Right cardiac atrium (tissue), 5 donors: ENCODE measurements around the gene ASPN. TPM values are rescaled to one million over a fixed set of nuclear protein-coding genes. Genes with fewer than 3 reads are reported as not detected.
A peak's percentile ranks its signal among the peaks of the same experiment; 100 is the strongest.

Experiments used
- ATAC-seq, 2 donors: fragments of 200-7000 bp; cut with Tn5 transposase; one replicate each; pipeline versions ENCODE4 v1.8.0 to v1.9.1; 2020; ENCODE audit warnings: moderate library complexity in 2 of 2, mild to moderate bottlenecking in 1 of 2
- DNase-seq, 3 donors: peaks; one replicate each; pipeline ENCODE4 v3.0.0-alpha.2; 2020
- H3K27ac ChIP-seq: one replicate; pipeline ENCODE4 v1.5.1; 2013; ENCODE audit warnings: mild to moderate bottlenecking, low read length, control low read depth, moderate library complexity
- H3K27me3 ChIP-seq: one replicate; pipeline ENCODE4 v1.6.1; 2013; ENCODE audit not compliant: control insufficient read depth, insufficient read depth
- H3K4me1 ChIP-seq: one replicate; pipeline ENCODE4 v1.6.1; 2013; ENCODE audit warnings: low read length; ENCODE audit not compliant: control insufficient read depth, insufficient read depth
- H3K4me3 ChIP-seq: one replicate; pipeline ENCODE4 v1.5.1; 2013; ENCODE audit warnings: low read length, control low read depth
- H3K9me3 ChIP-seq: one replicate; pipeline ENCODE4 v1.6.1; 2013; ENCODE audit warnings: low read length; ENCODE audit not compliant: control insufficient read depth
- WGBS: extraction: QIAGEN DNeasy Blood & Tissue Kit; methylation state at CpG from one replicate; pipeline ENCODE4 v1.1.7; 2013; 5-methylcytosine and 5-hydroxymethylcytosine counted together
- intact Hi-C, 4 donors: fragments of 100-400 bp; cut with DNase I; formaldehyde crosslinking; loops; one replicate each; pipeline versions ENCODE4 v1.11.0 to v1.14.0; 2022 to 2023
- microRNA-seq, 2 donors: library from miRNA; unstranded; fragments of <30 nt; microRNA quantifications; one replicate each; pipeline ENCODE4 v1.2.0, GENCODE V29; 2020 to 2021
- polyA plus RNA-seq: library from polyadenylated mRNA; stranded (reverse); fragments of 200-250 nt; gene quantifications from one replicate; pipeline ENCODE4 v1.2.3, GENCODE V29; 2013
- total RNA-seq, 4 donors: library from RNA; stranded (reverse); fragmentation: NEBNext Ultra II Directional; extraction: Animal tissue kit (Norgen Biotek cat#: 25700); gene quantifications; one replicate each; pipeline ENCODE4 v1.2.1, GENCODE V29; 2021
- donor health status: healthy with polysubstance abuse.
- donor health status: DM: no; HTN: yes; CAD: no.
- donor health status: DM: no; HTN: no; CAD: no.
- donor health status: DM: no; HTN: yes; CAD: no; lungs with severe emphysema.
- donor health status: DM: yes; HTN: yes; CAD: no.

Gene ASPN
- total and polyA plus RNA-seq, 5 donors, result 7.0 to 18.8 (median 9.8) TPM

- no peak overlapping the region for H3K4me3 ChIP-seq
- H3K27ac ChIP-seq, result no peak overlapping the region
- no peaks in the 10 kb centered on the region for H3K27me3 ChIP-seq
- ATAC-seq (no peak), DNase-seq (no peak)
- H3K9me3 ChIP-seq, result no peaks in the 10 kb centered on the region
- no peaks in the 10 kb centered on the region for H3K4me1 ChIP-seq
- intact Hi-C loops, result no loop called here
- 92% methylated on average over 2 of the region's 2 CpGs for WGBS
Measured at GRCh38 chr9:92408747-92409478, 73.4 kb downstream of the ASPN start.

DNA sequence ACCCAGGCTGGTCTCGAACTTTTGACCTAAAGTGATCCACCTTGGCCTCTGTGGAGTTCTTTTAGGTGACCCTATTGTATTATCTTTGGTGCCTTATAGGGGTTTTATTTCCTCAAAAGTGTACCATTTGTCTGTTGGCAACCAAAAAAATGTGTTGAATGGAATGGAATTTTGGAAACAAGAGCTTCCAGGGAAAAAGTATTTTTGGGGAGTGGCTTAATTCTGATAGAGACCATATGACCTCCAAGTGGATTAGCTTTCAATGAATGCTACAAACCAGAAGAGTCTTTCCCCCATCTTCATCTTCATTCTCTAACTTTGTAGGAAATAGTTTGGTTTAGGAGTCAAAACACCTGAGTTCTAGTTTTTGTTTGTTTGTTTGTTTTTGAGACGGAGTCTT is 74.5 kb downstream of the ASPN start:
- no peaks in the 10 kb centered on the region for H3K4me1 ChIP-seq
- intact Hi-C loops, result no loop called here
- 96% methylated on average over 2 of the region's 2 CpGs for WGBS
- no peaks in the 10 kb centered on the region for H3K9me3 ChIP-seq
- no peak for ATAC-seq
- DNase-seq, result no peak
- no peaks in the 10 kb centered on the region for H3K27me3 ChIP-seq
- no peak overlapping the region for H3K4me3 ChIP-seq
- no peak overlapping the region for H3K27ac ChIP-seq

DNA sequence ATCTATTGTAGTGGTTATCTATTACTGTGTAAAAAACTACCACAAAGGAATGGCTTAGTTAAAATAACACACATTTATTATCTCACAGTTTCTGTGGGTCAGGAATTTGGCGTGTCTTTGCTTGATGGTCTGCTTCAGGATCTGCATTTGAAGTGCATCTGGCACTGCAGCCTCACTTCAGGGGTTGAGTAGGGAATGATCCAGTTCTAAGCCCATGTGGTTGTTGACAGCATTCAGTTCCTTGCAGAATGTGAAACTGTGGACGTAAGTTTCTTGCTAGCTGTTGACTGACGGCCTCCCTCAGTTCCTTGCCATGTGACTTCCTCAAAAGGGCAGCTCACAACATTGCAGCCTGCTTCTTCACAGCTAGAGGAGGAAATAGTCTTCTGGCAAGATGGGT is 75.8 kb downstream of the ASPN start:
- WGBS, result 26% methylated on average over 3 of the region's 3 CpGs

More for the DNA sequence above, 75.8 kb downstream of the ASPN start:
- peak in 2 of 3 donors; percentile 37 to 79 for DNase-seq
- Histone ChIP-seq H3K27ac (peak overlapping the region; percentile 42), H3K27me3 (no peaks in the 10 kb centered on the region), H3K4me3 (peak overlapping the region; percentile 3), H3K4me1 (no peaks in the 10 kb centered on the region), H3K9me3 (no peaks in the 10 kb centered on the region)
- intact Hi-C loops, result no loop called here
- ATAC-seq, result peak; percentile 86 to 88

Small RNA genes within 50 kb of the gene (microRNA-seq; reads per million reads assigned to microRNA genes)
- 0 reads per million in 2 donors for gene MIR4670

Other genes starting within 250 kb of the ASPN start
- gene IARS1, start 188.8 kb downstream of the ASPN start, total RNA-seq, result 10 to 100 TPM; 46.4 to 67.2 (median 55.1) TPM
- gene IARS1, start 188.8 kb downstream of the ASPN start, polyA plus RNA-seq, result 16.5 TPM
- 10 to 100 TPM; 15.7 to 19.0 (median 16.3) TPM for gene NOL8, start 157.2 kb downstream of the ASPN start, total RNA-seq
- 10.9 TPM for gene NOL8, start 157.2 kb downstream of the ASPN start, polyA plus RNA-seq
- gene CENPP, start 156.6 kb downstream of the ASPN start, total RNA-seq, result 1 to 10 TPM; 2.0 to 4.0 (median 3.0) TPM
- 2.0 TPM for gene CENPP, start 156.6 kb downstream of the ASPN start, polyA plus RNA-seq
- 10 to 100 TPM; 27.7 to 45.0 (median 36.9) TPM for gene OGN, start 77.9 kb downstream of the ASPN start, total RNA-seq
- gene OGN, start 77.9 kb downstream of the ASPN start, polyA plus RNA-seq, result 18.6 TPM
- gene OMD, start 58.0 kb downstream of the ASPN start, total RNA-seq, result 10 to 100 TPM; 13.5 to 19.6 (median 15.7) TPM
- 11.7 TPM for gene OMD, start 58.0 kb downstream of the ASPN start, polyA plus RNA-seq
- 10 to 100 TPM; 11.1 to 17.6 (median 13.5) TPM for gene ECM2, start 53.5 kb upstream of the ASPN start, total RNA-seq
- gene ECM2, start 53.5 kb upstream of the ASPN start, polyA plus RNA-seq, result 10.8 TPM
- gene IPPK, start 187.6 kb upstream of the ASPN start, total RNA-seq, result 10 to 100 TPM; 10.2 to 20.9 (median 11.6) TPM
- gene IPPK, start 187.6 kb upstream of the ASPN start, polyA plus RNA-seq, result 8.6 TPM